NCI-H524 treated with DMSO at 0.1 percent for 48 hours (cell line): ENCODE results near the gene ZNF516.

ENCODE experiments used
- DNase-seq: peaks from one replicate; lab custom pipeline; 2025; lab: John Stamatoyannopoulos, UW

Gene ZNF516

DNA sequence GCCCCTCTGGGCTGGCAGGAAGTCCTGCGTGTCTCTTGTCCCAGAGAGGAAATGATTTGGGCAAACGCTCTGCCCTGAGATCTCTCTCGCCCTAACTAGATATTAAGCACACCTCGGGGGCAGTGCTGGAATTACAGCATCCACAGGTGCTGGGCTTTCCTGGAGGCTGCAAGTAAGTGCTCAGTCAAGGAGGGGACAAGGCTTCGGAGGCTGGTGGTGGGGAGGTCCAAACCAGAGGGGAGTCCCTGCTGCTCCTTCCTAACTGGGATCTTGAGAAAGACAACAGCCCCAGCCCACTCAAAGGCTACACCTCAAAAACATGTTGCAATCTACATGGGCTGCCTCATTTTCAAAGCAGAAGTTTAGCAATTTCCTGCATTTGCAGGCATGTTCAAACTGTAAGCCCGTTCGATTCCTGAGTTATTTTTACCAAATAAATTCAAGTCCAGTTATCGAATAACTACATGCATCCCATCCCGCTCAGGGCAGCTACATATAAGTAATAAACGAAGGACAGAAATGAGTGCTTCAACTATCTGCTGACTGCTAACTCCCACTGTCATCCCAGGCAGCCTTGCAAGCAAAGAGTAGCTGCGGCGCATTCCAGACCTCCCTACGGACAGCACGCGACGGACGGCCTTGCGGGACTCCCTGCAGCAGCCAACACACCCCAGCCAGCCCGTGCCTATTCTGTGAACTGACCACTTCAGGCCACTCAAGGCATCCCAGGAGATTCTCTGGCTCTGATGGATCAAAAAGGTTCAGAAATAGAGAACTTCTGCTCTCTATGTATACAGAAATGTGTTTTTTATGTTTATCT lies 27.5 kb downstream of the ZNF516 start:
- no peak for DNase-seq

DNA sequence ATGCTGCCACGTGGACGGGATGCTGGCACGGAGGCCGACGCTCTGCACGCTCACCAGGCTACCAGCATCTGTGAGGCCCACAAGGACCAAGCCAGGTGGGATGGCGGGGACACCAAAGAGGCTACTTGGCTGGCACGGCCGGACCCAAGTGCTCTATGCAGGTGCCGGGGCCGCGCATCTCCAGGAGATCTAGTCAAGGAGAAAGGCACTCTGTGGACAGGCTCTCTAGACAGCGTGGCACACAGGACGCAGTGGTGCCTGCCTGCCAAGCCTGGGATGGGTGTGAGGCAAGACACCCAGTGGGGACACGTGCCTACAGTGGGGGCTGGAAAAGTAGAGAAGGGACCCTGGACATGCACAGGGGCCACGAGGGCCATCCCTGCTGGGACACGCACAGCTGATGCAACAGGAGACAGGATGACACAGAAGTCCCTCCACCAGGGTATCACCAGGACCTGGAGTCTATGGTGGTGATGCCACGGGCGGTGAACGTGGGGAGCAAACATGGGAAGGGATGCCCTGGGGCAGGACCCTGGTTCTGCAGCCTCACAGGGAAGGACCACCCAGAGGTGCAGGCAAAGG lies 28.5 kb downstream of the ZNF516 start:
- no peak for DNase-seq

DNA sequence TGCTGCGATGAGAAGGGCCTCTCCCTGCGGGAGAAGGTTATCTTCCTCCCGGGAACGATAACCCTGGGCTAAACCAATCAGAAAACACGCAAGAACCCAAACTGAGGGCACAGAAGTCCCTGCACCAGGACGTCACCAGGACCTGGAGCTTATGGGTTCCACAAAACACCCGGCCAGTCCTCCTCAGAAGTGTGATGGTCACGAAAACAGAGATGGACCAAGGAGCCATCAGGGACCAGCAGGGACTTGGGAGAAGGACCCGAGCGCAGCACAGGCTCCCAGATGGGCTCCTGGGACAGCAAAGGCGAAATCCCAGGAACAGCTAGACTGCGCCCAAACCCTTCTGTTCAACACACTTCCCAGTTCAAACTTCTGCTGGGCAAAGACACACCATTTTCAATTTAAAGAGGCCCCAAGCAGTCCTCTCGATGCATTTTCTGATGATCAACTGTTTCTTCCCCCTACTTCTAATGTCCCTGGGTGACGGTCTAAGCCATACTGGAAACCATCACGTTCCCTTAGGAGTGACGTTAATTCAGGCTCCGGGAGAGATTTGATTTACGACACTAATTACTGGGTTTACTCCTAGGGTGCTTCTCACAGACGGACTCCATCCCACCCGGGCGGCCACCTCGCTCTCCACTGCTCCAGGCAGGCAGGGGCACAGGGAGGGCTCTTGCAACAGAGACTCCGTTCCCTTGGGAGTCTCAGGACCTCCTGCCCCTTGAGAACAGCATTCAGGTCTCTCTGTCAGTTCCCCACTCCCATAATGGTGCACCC lies 29.2 kb downstream of the ZNF516 start:
- no peak for DNase-seq

DNA sequence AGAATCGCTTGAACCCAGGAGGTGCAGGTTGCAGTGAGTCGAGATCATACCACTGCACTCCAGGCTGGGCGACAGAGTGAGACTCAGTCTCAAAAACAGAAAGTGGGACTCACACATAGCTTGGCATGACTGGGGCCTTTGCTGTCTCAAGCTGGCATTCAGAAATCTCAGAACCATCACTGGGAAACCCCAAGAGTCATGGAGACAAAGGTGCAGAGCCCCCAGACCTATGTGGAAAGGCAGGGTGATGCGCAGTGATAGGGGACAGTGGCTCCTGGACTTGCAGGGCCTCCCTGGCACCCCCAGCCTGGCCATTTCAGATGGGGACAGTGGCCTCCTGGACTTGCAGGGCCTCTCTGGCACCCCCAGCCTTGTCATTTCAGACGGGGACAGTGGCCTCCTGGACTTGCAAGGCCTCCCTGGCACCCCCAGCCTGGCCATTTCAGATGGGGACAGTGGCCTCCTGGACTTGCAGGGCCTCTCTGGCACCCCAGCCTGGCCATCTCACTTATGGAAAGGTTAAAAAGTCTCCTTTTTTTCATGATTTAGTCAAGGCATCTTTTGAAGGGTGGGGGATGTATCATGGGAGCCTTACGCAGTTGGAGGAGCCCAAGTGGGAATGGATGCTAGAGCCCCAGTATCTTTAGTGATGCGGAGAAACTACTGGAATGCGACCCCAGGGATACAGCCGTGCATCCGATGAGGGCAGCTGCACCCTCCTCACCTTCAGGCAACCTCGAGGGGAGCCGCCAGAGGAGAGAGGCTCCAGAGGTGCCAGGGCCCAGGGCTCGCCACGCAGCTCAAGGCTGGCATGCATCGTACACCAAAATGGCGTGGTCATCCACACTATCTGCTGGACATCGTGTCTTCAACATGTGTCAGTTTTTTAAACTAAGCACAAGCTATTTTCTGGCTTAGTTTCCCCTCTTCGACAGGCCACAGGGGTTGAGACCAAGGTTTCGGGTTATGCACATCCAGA lies 30.5 kb downstream of the ZNF516 start:
- DNase-seq = no peak

DNA sequence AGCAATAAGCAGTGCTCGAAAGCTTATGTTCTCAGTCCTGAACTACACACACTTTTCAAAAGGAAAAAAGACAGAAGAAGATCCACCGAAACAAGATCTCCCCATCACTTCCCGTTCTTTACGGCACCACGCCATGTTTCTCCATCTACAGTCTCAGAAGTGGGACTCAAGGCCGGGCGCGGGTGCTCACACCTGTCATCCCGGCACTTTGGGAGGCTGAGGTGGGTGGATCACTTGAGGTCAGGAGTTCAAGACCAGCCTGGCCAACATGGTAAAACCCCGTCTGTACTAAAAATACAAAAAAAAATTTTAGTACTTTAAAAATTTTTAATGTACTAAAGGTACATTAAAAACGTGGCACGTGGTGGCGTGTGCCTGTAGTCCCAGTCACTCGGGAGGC lies 31.2 kb downstream of the ZNF516 start:
- DNase-seq = no peak

DNA sequence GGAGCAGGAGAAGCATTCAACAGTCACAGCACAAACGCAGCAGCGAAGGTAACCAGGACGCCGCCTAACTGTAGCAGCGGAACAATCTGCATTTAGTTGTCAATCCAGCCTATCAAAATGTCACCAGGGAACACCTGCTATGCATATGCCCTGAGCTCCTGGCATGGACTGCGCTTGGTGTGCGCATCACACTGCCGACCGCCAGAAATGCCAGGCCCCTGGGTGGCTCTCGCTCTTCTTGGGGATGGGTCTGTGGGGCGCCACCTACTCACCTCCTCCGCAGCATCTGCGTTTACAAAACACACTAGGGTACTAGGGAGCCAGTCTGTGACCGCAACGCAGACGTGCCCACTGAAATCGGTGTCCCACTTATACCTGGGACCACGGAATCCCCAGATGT lies 31.7 kb downstream of the ZNF516 start:
- no peak for DNase-seq

DNA sequence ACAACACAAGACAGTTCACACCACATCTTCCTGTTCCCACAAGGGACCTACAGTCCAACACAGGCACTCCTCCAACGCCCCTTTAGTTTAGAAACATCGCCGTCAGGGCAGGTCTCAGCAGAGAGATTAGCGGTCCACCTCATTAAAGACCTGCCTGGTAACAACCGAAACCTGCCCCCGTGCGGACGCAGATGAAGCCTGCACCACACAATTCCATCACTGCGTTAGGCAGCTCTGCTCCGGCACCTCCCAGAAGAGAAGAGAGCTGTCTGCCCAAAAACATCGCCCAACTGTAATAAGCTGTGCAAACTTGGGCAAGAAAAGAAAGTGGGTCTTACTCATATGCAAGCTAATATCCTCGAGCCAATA lies 32.7 kb downstream of the ZNF516 start:
- no peak for DNase-seq

DNA sequence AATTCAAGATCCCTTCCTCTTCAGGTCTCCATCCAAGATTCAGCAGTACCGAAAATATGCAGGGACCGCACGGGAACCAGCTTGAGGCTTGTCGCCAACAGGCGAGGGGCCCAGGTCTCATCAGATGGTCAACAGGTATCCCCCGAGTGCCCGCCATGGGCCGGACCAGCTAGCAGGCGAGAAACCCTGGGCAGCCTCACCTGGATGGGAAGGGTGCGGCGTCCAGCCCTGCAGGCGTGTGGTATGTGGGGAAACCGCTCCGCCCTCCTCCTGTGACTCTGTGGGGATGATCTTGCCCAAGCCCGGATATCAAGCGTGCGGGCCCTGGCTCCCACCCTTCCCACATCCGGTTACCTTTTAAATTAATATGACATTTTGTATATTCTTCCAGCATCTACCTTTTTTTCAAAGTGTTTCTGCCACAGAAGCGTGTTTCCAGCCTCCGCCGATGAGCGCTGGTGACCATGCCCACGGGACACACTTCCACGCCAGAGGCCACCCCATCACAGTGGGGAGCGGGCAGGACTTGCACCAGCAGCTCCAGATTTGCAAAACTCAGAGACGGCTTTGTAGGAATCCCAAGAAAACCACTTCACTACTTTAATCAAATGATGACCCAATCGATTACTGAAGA lies 33.2 kb downstream of the ZNF516 start:
- DNase-seq = no peak

DNA sequence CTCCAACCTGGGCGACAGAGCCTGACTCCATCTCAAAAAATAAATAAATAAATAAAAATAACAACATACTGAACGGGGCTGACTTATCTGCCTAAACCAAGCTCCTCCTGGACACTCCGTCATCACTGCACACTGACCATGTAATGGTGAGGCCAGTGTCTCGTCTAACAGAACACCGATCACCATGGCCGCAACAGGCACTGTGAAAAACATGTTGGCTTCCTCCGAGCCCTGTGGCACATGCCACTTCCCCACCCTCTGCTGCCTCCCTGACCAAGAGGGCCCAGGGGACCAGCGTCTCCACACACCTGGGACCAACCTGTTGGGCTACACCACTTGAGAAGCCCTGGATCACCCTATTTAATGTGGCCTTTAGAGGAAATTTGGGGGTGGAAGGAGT lies 33.9 kb downstream of the ZNF516 start:
- no peak for DNase-seq

DNA sequence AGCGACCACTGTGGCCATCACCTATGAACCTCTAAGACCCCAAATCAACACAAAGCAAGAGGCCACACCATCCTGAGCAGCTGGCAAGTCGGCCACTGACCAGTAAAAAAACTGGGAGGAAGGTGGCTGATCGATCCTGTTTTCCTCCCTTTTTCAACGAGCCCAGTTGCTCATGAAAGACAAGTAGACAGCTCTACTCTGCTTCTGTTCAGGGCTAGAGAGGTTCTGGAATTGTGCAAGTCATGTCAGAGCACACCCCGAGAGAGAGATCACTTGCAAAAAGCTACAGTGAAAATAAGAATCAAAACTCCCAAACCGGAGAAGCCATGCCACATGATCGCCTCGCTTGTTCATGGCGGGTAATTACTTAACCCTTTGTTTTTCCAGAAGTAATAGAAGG lies 34.6 kb downstream of the ZNF516 start:
- DNase-seq = no peak

DNA sequence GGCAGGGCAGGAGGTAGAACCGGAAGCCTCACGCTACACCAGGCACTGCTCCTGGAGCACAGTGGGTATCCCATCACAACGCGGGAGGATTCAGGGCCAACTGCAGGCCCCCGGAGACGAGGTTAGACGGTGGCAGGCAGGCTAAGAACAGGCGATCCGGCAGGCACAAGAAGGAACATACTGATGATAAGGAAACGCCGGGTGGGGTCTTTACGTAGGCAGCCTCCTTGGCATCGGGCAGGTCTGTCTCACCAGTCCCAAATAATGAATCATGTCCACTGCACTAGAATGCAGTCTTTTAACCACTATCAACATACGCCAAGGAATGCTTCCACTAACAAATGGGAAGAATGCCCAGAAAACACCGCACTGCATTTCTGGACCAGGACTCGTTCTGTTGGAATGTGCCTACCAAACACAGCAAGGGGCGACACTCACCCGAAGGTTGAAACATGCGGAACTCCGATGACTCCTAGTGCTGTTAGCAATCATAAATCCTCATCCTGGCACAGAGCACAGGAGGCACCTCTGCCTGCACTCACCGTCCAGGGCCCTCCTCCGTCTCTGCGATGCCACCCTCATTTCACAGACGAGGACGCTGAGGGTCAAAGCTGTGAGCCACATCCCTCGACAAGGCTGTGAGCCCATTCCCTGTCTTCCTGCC lies 35.2 kb downstream of the ZNF516 start:
- no peak for DNase-seq

DNA sequence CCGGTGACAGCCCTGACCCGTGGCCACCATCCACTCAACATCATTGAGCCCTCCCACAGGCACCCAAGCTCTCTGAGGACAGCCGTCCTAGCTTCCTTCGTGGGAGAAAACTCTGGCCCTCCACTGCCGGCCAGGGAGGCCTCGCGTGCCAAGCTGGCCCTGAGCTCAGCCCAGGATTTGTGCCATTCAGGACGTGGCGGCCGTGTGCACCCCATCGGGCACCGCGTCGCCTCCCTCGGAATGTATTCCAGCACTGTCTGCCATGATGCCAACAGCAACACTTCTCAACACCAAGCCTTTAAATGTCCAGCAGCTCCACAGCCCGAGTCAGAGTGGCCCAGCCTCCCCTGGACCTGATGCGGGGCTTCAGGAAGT lies 35.7 kb downstream of the ZNF516 start:
- DNase-seq = no peak

DNA sequence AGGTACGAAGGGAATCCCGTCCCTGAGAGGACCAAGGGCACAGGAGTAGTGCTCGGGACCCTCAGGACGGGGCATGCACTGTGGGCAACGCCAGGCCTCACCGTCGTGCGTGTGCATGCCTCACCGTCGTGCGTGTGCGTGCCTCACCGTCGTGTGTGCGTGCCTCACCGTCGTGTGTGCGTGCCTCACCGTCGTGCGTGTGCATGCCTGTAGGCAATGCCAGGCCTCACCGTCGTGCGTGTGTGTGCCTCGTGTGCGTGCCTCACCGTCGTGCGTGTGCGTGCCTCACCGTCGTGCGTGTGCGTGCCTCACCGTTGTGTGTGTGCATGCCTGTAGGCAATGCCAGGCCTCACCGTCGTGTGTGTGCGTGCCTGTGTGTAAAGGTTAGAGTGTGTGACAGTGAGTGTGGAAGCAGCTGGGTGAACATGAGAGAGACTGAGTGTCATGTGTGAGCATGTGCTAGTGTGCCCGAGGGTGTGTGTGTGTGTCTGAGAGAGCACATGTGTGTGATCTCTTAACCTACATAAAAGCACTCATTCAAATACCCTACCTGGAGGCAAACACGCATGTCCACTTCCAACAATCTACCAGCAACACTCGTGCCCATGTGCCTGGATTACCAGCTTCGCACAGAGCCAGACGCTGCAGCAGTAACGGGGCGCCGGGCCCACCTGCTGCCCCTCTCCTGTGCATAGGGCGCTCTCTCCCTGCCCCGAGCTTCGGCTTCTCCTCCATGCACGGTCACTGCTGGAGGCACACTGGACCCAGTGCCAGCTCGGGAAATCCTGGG lies 36.3 kb downstream of the ZNF516 start:
- DNase-seq = no peak

DNA sequence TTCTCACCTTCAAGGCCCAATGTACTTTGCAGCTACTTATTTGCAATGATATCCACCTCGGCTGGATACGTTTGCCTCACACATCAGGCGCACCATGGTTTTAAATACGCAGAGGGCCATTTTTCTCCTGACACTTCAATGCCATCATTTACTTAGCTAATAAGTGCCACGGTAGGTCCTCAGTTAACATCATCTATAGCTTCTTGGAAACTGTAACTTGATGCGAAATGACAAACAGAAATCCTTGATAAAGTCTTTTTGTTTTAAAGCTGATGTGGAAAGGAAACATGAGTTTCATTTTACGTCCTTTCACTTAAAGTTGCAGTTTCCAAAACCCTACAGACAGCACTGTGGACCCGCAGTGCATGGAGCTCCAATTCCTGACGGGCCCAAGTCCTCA lies 37.1 kb downstream of the ZNF516 start:
- DNase-seq = no peak

DNA sequence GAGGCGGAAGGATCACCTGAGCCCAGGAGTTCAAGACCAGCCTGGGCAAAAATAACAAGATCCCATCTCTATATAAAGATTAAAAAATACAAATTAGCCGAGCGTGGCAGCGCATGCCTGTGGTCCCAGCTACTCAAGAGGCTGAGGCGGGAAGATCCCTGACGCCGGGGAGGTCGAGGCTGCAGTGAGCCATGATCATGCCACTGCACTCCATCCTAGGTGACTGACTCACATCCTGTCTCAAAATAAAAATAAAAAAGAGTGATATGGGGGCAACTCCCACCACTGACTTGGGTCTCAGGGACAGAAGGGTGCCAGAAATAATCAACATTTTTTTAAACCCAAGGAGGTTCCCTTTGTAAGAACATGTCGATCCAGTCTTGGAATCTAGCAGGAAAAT lies 37.6 kb downstream of the ZNF516 start:
- no peak for DNase-seq

DNA sequence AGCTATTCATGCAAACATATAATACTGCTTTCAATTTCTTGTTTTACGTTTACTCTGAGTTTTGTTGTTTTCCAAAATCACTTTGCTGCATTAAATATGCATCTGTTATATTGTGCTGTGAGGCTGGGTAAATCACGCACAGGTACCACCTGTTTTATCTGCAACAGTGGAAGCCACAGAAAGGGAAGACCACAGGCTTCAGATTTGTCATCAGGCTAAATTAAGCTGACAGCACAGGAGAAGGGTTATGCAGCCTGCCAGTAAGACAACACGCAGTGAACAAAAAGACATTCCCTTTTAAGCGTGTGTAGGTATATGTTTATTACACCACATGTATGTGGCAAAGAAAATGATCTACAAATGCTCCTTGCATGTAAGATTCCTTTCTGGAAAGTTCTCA lies 38.2 kb downstream of the ZNF516 start:
- no peak for DNase-seq

DNA sequence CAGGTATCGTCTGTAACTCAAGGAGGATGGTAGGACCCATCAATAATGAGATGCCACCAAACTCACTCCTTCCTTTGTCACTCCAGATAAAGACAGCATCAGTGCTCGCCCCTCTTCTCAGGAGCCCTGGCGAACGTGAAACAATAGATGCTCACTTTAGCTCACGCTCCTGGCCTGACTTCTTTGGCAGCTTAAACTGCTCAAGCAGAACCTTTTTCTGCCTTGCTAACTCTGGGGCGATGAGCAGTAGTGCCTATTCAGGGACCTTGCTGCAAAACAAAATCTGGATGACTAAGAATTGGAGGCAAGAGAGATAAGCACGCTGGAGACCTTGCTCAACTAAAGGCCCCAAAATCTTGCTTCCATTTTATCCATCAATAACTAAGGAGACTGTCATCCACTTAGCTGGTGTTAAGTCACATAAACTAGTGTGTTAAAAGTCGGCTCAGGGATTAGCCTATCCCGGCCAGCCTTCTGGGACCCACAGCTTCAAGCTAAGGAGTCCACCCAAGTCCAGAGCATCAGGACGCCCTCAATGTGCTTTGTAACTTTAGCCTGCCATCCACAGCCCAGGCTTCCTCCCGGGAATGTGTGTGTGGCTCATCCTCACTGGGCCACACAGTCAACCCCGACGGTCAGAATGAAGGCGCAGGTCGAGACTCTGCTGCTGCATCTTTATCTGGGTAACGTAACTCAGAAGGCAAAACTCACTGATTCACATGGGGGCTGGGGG lies 38.9 kb downstream of the ZNF516 start:
- no peak for DNase-seq

DNA sequence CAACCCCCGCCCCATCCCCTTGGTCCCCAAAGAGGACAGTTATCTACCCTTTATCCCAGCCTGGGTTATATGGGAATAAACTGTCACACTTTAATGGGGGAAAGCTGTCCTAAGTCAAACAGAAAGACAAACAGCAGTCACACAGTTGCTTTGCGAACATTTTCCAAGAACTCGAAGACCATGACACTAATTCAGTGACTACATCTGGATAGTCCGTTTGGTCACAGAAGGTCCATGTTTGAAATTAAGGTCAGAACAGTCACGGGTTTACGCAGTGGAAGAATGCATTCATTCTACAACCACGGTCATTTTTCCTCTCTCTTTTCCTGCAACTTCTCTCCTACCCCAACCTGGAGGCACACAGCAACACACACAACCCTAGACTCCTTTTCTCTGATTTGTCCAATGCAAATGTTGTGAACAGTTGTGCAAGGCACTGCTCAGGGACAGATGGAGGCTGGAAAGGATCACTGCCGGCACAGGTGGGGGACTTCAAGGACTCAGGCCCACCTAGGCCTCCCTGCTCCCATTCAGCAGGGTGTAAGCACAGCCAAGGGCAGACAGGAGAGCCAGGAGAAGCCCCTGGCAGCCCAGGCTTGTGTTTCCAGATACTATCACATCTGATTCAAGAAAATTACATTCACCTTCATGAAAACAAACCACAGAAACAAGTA lies 39.9 kb downstream of the ZNF516 start:
- DNase-seq = no peak

DNA sequence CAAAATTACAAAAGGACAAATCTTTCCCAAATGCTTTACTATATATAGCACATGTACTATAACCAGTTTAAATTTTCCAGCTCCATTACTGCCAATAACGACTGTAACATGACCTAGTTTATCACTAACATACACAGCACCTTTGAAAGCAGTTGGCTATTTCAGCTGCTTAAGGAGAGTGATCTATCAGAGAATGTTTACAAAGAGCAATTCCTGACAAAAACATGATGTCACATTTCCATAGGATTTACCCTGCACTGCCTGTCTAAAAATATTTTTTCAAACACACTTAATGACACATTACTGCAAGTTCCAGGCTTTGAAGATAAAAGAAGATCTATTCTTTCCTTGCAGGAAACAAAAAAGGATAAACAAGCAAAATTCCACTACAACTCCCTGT lies 40.6 kb downstream of the ZNF516 start:
- DNase-seq = no peak
